GM23338 (cell line): ENCODE measurements around the gene SCNN1A.

Source experiments
- POLR2AphosphoS5 ChIP-seq: IDR thresholded peaks from 2 replicates; pipeline ENCODE4 v1.6.1; 2016; ENCODE audit warnings: antibody characterized with exemption, low read depth
- TF ChIP-seq, protein P1 (sequence below), 2 experiments: fragments of 200-600 bp in 1 of 2; sonication (generic) in 1 of 2; conservative IDR thresholded peaks; 2 replicates each; pipeline versions ENCODE4 v1.5.1 to v1.6.1; 2016 to 2017; ENCODE audit warnings: antibody characterized with exemption in 2 of 2, low read depth in 2 of 2, mild to moderate bottlenecking in 2 of 2, moderate library complexity in 1 of 2

DNA sequence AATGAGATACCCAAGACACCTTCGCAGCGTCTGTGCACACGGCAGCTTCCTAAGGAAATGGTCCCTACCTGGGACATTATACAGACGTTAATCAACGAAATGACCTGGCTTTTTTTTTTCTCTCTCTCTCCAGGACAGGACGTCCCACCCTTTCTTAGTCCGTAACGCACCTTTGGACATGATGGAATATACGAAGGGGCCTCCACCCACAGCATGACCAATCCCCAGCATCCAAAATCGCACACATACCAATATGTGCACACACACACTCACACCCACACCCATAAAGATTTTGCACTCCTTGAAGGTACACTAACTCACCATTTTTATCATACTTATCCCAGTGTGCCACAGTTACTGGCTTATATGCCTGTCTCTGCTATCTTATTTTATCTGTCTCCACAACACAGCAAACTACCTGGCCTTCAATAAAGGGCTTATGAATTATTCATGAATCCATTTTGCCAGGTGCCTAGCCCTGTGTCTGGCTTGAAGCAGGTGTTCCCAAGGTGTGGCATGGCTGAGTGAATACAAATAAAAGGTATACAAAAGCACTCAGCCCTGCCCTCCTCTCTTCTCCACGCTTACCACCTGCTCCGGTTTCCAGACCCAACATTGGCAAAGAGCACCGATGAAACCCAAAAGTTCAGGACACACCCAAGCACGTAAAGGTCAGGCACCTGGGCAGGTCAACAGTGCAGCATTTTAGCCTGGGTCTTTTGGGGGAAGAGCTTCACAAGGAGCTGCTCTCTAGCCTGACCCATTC lies 2.2 kb downstream of the SCNN1A start:
- no peak for TF ChIP-seq POLR2AphosphoS5
- TF ChIP-seq, protein P1, sequence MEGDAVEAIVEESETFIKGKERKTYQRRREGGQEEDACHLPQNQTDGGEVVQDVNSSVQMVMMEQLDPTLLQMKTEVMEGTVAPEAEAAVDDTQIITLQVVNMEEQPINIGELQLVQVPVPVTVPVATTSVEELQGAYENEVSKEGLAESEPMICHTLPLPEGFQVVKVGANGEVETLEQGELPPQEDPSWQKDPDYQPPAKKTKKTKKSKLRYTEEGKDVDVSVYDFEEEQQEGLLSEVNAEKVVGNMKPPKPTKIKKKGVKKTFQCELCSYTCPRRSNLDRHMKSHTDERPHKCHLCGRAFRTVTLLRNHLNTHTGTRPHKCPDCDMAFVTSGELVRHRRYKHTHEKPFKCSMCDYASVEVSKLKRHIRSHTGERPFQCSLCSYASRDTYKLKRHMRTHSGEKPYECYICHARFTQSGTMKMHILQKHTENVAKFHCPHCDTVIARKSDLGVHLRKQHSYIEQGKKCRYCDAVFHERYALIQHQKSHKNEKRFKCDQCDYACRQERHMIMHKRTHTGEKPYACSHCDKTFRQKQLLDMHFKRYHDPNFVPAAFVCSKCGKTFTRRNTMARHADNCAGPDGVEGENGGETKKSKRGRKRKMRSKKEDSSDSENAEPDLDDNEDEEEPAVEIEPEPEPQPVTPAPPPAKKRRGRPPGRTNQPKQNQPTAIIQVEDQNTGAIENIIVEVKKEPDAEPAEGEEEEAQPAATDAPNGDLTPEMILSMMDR (conservative IDR thresholded peaks at IDR 0.05; ENCODE audit: low read depth in 2 of 2), result no peak
